IMR-90 (cell line): ENCODE measurements around the gene DCAF17. TPM values are rescaled to one million over a fixed set of nuclear protein-coding genes. Genes with fewer than 3 reads are reported as not detected.

Experiments
- ATAC-seq: fragments of 200-7000 bp; cut with Tn5 transposase; 2 replicates; pipeline ENCODE4 v1.9.1; 2020; ENCODE audit warnings: low read depth, mild to moderate bottlenecking, moderate library complexity
- BruUV-seq: library from RNA; stranded (reverse); fragments of 400-500 nt; replicated peaks from 2 replicates; lab custom pipeline; 2021; lab: Mats Ljungman, UMichigan
- CTCF ChIA-PET: fragments of 300-600 bp; formaldehyde crosslinking; extraction: SDS; loops from one replicate; lab custom pipeline; 2021; ENCODE audit warnings: antibody characterized with exemption; lab: Yijun Ruan, JAX
- POLR2A ChIA-PET: fragments of 300-600 bp; sonication (Branson Sonifier 250); formaldehyde crosslinking; loops from one replicate; lab custom pipeline; 2022; ENCODE audit warnings: antibody characterized with exemption; ENCODE audit not compliant: unreplicated experiment; lab: Charles Lee
- DNase-seq: peaks from one replicate; pipeline ENCODE4 v3.0.0; 2013
- H2AFZ ChIP-seq: replicated peaks from 2 replicates; pipeline ENCODE3; 2013; ENCODE audit warnings: low read length, mild to moderate bottlenecking; ENCODE audit not compliant: poor library complexity
- H2AK5ac ChIP-seq: 2 replicates; pipeline ENCODE4 v1.6.1; 2013; ENCODE audit warnings: low read depth, low read length, inconsistent platforms
- H2AK9ac ChIP-seq: replicated peaks from 2 replicates; pipeline ENCODE3; 2013; ENCODE audit warnings: mild to moderate bottlenecking, low read depth, low read length, moderate library complexity; ENCODE audit not compliant: poor library complexity
- H2BK120ac ChIP-seq: 2 replicates; pipeline ENCODE4 v1.6.1; 2013; ENCODE audit warnings: low read depth, low read length, inconsistent platforms
- H2BK15ac ChIP-seq: 3 replicates; pipeline ENCODE4 v1.6.1; 2013; ENCODE audit warnings: low read depth, low read length, inconsistent platforms
- H2BK20ac ChIP-seq: 2 replicates; pipeline ENCODE4 v1.6.1; 2013; ENCODE audit warnings: low read depth, mild to moderate bottlenecking, inconsistent platforms, low read length, moderate library complexity
- H2BK5ac ChIP-seq: 2 replicates; pipeline ENCODE4 v1.6.1; 2013; ENCODE audit warnings: mild to moderate bottlenecking, low read depth, low read length, inconsistent platforms; ENCODE audit not compliant: poor library complexity, severe bottlenecking
- H3K14ac ChIP-seq: replicated peaks from 2 replicates; pipeline ENCODE4 v1.6.1; 2013; ENCODE audit warnings: low read depth, low read length, inconsistent platforms
- H3K18ac ChIP-seq: 2 replicates; pipeline ENCODE4 v1.6.1; 2013; ENCODE audit warnings: low read depth, low read length, control low read depth
- H3K23ac ChIP-seq: 2 replicates; pipeline ENCODE4 v1.6.1; 2013; ENCODE audit warnings: low read depth, low read length, inconsistent platforms
- H3K27ac ChIP-seq: 2 replicates; pipeline ENCODE4 v1.5.1; 2013; ENCODE audit warnings: mild to moderate bottlenecking, control low read depth, low read length; ENCODE audit not compliant: insufficient read depth
- H3K27me3 ChIP-seq: 2 replicates; pipeline ENCODE4 v1.6.1; 2013; ENCODE audit warnings: low read length; ENCODE audit not compliant: control insufficient read depth, insufficient read depth
- H3K36me3 ChIP-seq: 2 replicates; pipeline ENCODE4 v1.6.1; 2013; ENCODE audit warnings: low read length, mixed read lengths; ENCODE audit not compliant: control insufficient read depth, insufficient read depth
- H3K4ac ChIP-seq: 2 replicates; pipeline ENCODE4 v1.6.1; 2013; ENCODE audit warnings: low read depth, low read length, inconsistent platforms
- H3K4me1 ChIP-seq: 2 replicates; pipeline ENCODE4 v1.6.1; 2013; ENCODE audit warnings: low read length, mixed read lengths; ENCODE audit not compliant: control insufficient read depth, insufficient read depth
- H3K4me2 ChIP-seq: 2 replicates; pipeline ENCODE4 v1.6.1; 2013; ENCODE audit warnings: low read depth, mild to moderate bottlenecking, control low read depth, low read length, moderate library complexity
- H3K4me3 ChIP-seq: 2 replicates; pipeline ENCODE4 v1.5.1; 2013; ENCODE audit warnings: low read depth, mild to moderate bottlenecking, control low read depth, low read length, moderate library complexity; ENCODE audit not compliant: insufficient read depth
- H3K56ac ChIP-seq: 2 replicates; pipeline ENCODE4 v1.6.1; 2013; ENCODE audit warnings: low read length, inconsistent platforms; ENCODE audit not compliant: insufficient read depth; ENCODE audit errors: extremely low read depth
- H3K79me1 ChIP-seq, 2 experiments: 2 replicates each; pipeline ENCODE4 v1.6.1; 2013; ENCODE audit warnings: low read length in 2 of 2, inconsistent platforms in 1 of 2, low read depth in 1 of 2
- H3K9ac ChIP-seq: 2 replicates; pipeline ENCODE4 v1.6.1; 2013; ENCODE audit warnings: low read depth, low read length, control low read depth
- H3K9me1 ChIP-seq: 2 replicates; pipeline ENCODE4 v1.6.1; 2013; ENCODE audit warnings: low read length, inconsistent platforms; ENCODE audit not compliant: insufficient read depth
- H3K9me3 ChIP-seq: 2 replicates; pipeline ENCODE4 v1.6.1; 2013; ENCODE audit warnings: low read length; ENCODE audit not compliant: control insufficient read depth, insufficient read depth
- H4K20me1 ChIP-seq: 2 replicates; pipeline ENCODE4 v1.6.1; 2013; ENCODE audit warnings: low read length, inconsistent platforms; ENCODE audit not compliant: insufficient read depth
- H4K5ac ChIP-seq: 2 replicates; pipeline ENCODE4 v1.6.1; 2013; ENCODE audit warnings: mild to moderate bottlenecking, low read depth, low read length, control low read depth
- H4K8ac ChIP-seq, 2 experiments: 2 replicates each; pipeline ENCODE4 v1.6.1; 2013; ENCODE audit warnings: low read depth in 2 of 2, low read length in 2 of 2, control low read depth in 1 of 2, inconsistent platforms in 1 of 2
- H4K91ac ChIP-seq: 2 replicates; pipeline ENCODE4 v1.6.1; 2013; ENCODE audit warnings: low read depth, low read length, inconsistent platforms; ENCODE audit not compliant: insufficient read depth
- BHLHE40 ChIP-seq: fragments of 150-350 bp; IDR thresholded peaks from 2 replicates; pipeline ENCODE4 v1.6.1; 2016; ENCODE audit warnings: mild to moderate bottlenecking, low read depth, low read length
- CEBPB ChIP-seq: IDR thresholded peaks from 2 replicates; pipeline ENCODE4 v1.6.1; 2012; ENCODE audit warnings: low read depth, low read length, improper control_type of control experiment
- CHD1 ChIP-seq: IDR thresholded peaks from 2 replicates; pipeline ENCODE4 v1.6.1; 2012; ENCODE audit warnings: low read depth, low read length, improper control_type of control experiment
- FOS ChIP-seq: fragments of 150-350 bp; IDR thresholded peaks from 2 replicates; pipeline ENCODE4 v1.6.1; 2016; ENCODE audit warnings: low read depth, low read length
- MAFK ChIP-seq: IDR thresholded peaks from 2 replicates; pipeline ENCODE4 v1.6.1; 2012; ENCODE audit warnings: low read depth, low read length, improper control_type of control experiment
- MAZ ChIP-seq: IDR thresholded peaks from 2 replicates; pipeline ENCODE4 v1.6.1; 2012; ENCODE audit warnings: low read depth, mild to moderate bottlenecking, low read length, improper control_type of control experiment, moderate library complexity, borderline replicate concordance
- MXI1 ChIP-seq: IDR thresholded peaks from 2 replicates; pipeline ENCODE4 v1.6.1; 2012; ENCODE audit warnings: low read depth, mild to moderate bottlenecking, low read length, moderate library complexity, borderline replicate concordance
- NFE2L2 ChIP-seq: fragments of 150-350 bp; IDR thresholded peaks from 2 replicates; pipeline ENCODE4 v1.6.1; 2016; ENCODE audit warnings: low read depth, mild to moderate bottlenecking, low read length
- POLR2A ChIP-seq: IDR thresholded peaks from 2 replicates; pipeline ENCODE4 v1.6.1; 2012; ENCODE audit warnings: mild to moderate bottlenecking, low read depth, low read length
- RAD21 ChIP-seq: IDR thresholded peaks from 2 replicates; pipeline ENCODE4 v1.6.1; 2012; ENCODE audit warnings: low read length, improper control_type of control experiment
- RCOR1 ChIP-seq: IDR thresholded peaks from 2 replicates; pipeline ENCODE4 v1.6.1; 2012; ENCODE audit warnings: mild to moderate bottlenecking, low read length, improper control_type of control experiment; ENCODE audit not compliant: insufficient replicate concordance
- RFX5 ChIP-seq: IDR thresholded peaks from 2 replicates; pipeline ENCODE4 v1.8.0; 2012; ENCODE audit warnings: low read depth, mild to moderate bottlenecking, low read length, moderate library complexity
- SMC3 ChIP-seq: fragments of 150-350 bp; IDR thresholded peaks from 2 replicates; pipeline ENCODE4 v1.6.1; 2016; ENCODE audit warnings: low read depth, mild to moderate bottlenecking, antibody characterized with exemption, low read length, moderate library complexity
- WGBS, 2 experiments: methylation state at CpG; one replicate each; pipeline versions ENCODE4 v1.1.5 to v1.1.7; 2013; ENCODE audit warnings: missing lambda C conversion rate in 2 of 2; ENCODE audit not compliant: insufficient read length in 1 of 2; ENCODE audit errors: extremely low coverage in 2 of 2; 5-methylcytosine and 5-hydroxymethylcytosine counted together
- dilution Hi-C: fragments of 300-500 bp; cut with HindIII; formaldehyde crosslinking; loops from one replicate; pipeline ENCODE4 v1.14.3; 2018; ENCODE audit warnings: low sequenced_read_pairs; ENCODE audit not compliant: unreplicated experiment
- in situ Hi-C: fragments of 300-500 bp; cut with MboI; formaldehyde crosslinking; loops from 3 replicates; pipeline ENCODE4 v1.14.3; 2019; ENCODE audit warnings: low sequenced_read_pairs, inconsistent platforms, mixed read lengths
- intact Hi-C: fragments of 100-400 bp; cut with micrococcal nuclease; formaldehyde crosslinking; loops from 2 replicates; pipeline ENCODE4 v1.10.0; 2022
- polyA plus RNA-seq, 3 experiments: library from polyadenylated mRNA; depleted of rRNA; stranded (reverse); fragments of >200 nt; gene quantifications; 2 replicates each; pipeline ENCODE4 v1.2.3, GENCODE V29; 2012; ENCODE audit warnings: low replicate concordance in 1 of 3
- total RNA-seq: library from RNA; depleted of rRNA; stranded (reverse); fragments of >200 nt; gene quantifications from 2 replicates; pipeline ENCODE4 v1.2.3, GENCODE V29; 2012
- TF ChIP-seq, protein P1 (sequence below): conservative IDR thresholded peaks from 2 replicates; pipeline ENCODE4 v1.5.1; 2012; ENCODE audit warnings: mild to moderate bottlenecking, low read depth, low read length, improper control_type of control experiment
- TF ChIP-seq, protein P2 (sequence below): fragments of 150-350 bp; IDR thresholded peaks from 2 replicates; pipeline ENCODE4 v1.6.1; 2017; ENCODE audit warnings: mild to moderate bottlenecking, antibody characterized with exemption, low read length, low read depth

DCAF17 gene
- total and polyA plus RNA-seq, 2 of the 4 experiments (the other 2 are of a cell fraction): 6.7 to 13.1 TPM

DNA sequence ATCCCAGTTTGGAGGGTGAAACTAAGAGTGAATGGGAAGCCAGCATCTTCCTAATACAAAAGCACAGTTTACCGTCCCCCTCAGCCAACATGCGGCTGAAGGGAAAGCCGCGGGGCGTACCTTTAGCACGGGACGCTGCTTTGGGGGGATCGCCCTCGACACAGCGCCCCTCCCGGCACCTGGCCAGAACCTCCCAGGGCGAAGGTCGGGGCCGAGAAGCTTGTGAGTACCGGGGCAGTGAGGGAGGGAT lies 338 bp upstream of the DCAF17 start, which contains the start of gene METTL8:
METTL8 (minus strand) TSS at position 228 of the 250 bp plus-strand sequence. CDS start 41,805 bp downstream, outside the sequence.
- peak within 1 kb of the TSS; percentile 76 for H4K91ac ChIP-seq
- H2AK9ac ChIP-seq: peak within 1 kb of the TSS; percentile 98
- in situ Hi-C loops (no loop called here), dilution Hi-C loops (no loop called here), intact Hi-C loops (loop anchor here (1.0 to 2.0 kb wide), 3 partner anchors 89 to 460 kb away; partner anchors contain the start of genes CYBRD1 and TLK1)
- peak within 1 kb of the TSS; percentile 88 for H3K14ac ChIP-seq
- H3K4me3 ChIP-seq: peak within 1 kb of the TSS; percentile 93
- no peaks in the 10 kb centered on the region for H3K36me3 ChIP-seq
- peak within 1 kb of the TSS; percentile 93 for H3K23ac ChIP-seq
- H2AK5ac ChIP-seq: peak within 1 kb of the TSS; percentile 94
- no peak for ATAC-seq
- ChIA-PET CTCF (interaction anchor here (0.8 to 1.0 kb wide), 2 partner anchors 15 to 18 kb away, joined by 3 to 4 read pairs; no protein-coding TSS in a partner anchor), POLR2A (no interaction called here)
- no CpG with 5 or more reads among the region's 15 CpGs for WGBS, 2 experiments
- no TSS peak for BruUV-seq
- H3K4me2 ChIP-seq: peak within 1 kb of the TSS; percentile 86
- peak within 1 kb of the TSS; percentile 99 for H2AFZ ChIP-seq
- H2BK5ac ChIP-seq: peak within 1 kb of the TSS; percentile 74
- no peaks in the 10 kb centered on the region for H3K9me3 ChIP-seq
- H2BK120ac ChIP-seq: peak within 1 kb of the TSS; percentile 74
- H3K79me1 ChIP-seq: peaks cover 26 to 41% of the 10 kb centered on the region in 2 experiments
- peak within 1 kb of the TSS; percentile 89 for H4K8ac ChIP-seq
- peak within 1 kb of the TSS; percentile 59 for H2BK20ac ChIP-seq
- H4K20me1 ChIP-seq: no peaks in the 10 kb centered on the region; the same call in 1 of the 2 replicates
- H3K56ac ChIP-seq: peak within 1 kb of the TSS; percentile 66
- peak within 1 kb of the TSS; percentile 41 for H4K5ac ChIP-seq
- no peak for DNase-seq
- H2BK15ac ChIP-seq: peak within 1 kb of the TSS; percentile 87; the same call in 2 of the 3 replicates
- H3K27me3 ChIP-seq: no peaks in the 10 kb centered on the region
- H3K4me1 ChIP-seq: peaks cover 9% of the 10 kb centered on the region
- H3K4ac ChIP-seq: peak within 1 kb of the TSS; percentile 90
- peak within 1 kb of the TSS; percentile 81 for H3K27ac ChIP-seq
- H3K18ac ChIP-seq: peak within 1 kb of the TSS; percentile 43
- H3K9me1 ChIP-seq: peaks cover 9% of the 10 kb centered on the region
- H3K9ac ChIP-seq: peak within 1 kb of the TSS; percentile 84
- TF ChIP-seq BHLHE40: no peak
- no peak for TF ChIP-seq CHD1
- TF ChIP-seq MAZ: no peak
- TF ChIP-seq SMC3: no peak
- TF ChIP-seq, protein P1, sequence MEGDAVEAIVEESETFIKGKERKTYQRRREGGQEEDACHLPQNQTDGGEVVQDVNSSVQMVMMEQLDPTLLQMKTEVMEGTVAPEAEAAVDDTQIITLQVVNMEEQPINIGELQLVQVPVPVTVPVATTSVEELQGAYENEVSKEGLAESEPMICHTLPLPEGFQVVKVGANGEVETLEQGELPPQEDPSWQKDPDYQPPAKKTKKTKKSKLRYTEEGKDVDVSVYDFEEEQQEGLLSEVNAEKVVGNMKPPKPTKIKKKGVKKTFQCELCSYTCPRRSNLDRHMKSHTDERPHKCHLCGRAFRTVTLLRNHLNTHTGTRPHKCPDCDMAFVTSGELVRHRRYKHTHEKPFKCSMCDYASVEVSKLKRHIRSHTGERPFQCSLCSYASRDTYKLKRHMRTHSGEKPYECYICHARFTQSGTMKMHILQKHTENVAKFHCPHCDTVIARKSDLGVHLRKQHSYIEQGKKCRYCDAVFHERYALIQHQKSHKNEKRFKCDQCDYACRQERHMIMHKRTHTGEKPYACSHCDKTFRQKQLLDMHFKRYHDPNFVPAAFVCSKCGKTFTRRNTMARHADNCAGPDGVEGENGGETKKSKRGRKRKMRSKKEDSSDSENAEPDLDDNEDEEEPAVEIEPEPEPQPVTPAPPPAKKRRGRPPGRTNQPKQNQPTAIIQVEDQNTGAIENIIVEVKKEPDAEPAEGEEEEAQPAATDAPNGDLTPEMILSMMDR: no peak
- no peak for TF ChIP-seq FOS
- TF ChIP-seq RAD21: no peak
- TF ChIP-seq NFE2L2: no peak
- TF ChIP-seq CEBPB: no peak
- TF ChIP-seq, protein P2, sequence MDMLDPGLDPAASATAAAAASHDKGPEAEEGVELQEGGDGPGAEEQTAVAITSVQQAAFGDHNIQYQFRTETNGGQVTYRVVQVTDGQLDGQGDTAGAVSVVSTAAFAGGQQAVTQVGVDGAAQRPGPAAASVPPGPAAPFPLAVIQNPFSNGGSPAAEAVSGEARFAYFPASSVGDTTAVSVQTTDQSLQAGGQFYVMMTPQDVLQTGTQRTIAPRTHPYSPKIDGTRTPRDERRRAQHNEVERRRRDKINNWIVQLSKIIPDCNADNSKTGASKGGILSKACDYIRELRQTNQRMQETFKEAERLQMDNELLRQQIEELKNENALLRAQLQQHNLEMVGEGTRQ: no peak
- no peak for TF ChIP-seq MXI1
- no peak for TF ChIP-seq RFX5
- no peak for TF ChIP-seq POLR2A
- TF ChIP-seq RCOR1: no peak
- no peak for TF ChIP-seq MAFK
